IPS-18c (cell line): ENCODE results near the gene SRF.
A peak's percentile ranks its signal among the peaks of the same experiment; 100 is the strongest.

Experiments
- H3K4me3 ChIP-seq: 2 replicates; pipeline ENCODE4 v1.7.0; 2013; ENCODE audit warnings: low read depth, mild to moderate bottlenecking, low read length, moderate library complexity; ENCODE audit not compliant: insufficient read depth
- H3K9me3 ChIP-seq: one replicate; pipeline ENCODE4 v1.6.1; 2013; ENCODE audit warnings: mild to moderate bottlenecking, low read length, moderate library complexity; ENCODE audit not compliant: control insufficient read depth, insufficient read depth

Gene SRF

DNA sequence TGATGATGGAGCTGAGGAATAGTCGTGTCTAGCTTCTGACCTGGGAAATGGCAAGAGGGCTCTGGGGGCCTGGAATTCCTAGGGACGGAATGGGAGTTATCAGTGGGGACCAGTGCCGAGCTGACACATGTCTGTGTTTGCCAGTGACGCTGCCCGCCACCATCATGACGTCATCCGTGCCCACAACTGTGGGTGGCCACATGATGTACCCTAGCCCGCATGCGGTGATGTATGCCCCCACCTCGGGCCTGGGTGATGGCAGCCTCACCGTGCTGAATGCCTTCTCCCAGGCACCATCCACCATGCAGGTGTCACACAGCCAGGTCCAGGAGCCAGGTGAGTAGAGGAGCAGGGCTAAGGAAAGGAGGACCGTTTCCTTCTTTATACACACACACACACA lies 7.1 kb downstream of the SRF start:
- Histone ChIP-seq H3K4me3 (no peak overlapping the region), H3K9me3 (no peaks in the 10 kb centered on the region)

DNA sequence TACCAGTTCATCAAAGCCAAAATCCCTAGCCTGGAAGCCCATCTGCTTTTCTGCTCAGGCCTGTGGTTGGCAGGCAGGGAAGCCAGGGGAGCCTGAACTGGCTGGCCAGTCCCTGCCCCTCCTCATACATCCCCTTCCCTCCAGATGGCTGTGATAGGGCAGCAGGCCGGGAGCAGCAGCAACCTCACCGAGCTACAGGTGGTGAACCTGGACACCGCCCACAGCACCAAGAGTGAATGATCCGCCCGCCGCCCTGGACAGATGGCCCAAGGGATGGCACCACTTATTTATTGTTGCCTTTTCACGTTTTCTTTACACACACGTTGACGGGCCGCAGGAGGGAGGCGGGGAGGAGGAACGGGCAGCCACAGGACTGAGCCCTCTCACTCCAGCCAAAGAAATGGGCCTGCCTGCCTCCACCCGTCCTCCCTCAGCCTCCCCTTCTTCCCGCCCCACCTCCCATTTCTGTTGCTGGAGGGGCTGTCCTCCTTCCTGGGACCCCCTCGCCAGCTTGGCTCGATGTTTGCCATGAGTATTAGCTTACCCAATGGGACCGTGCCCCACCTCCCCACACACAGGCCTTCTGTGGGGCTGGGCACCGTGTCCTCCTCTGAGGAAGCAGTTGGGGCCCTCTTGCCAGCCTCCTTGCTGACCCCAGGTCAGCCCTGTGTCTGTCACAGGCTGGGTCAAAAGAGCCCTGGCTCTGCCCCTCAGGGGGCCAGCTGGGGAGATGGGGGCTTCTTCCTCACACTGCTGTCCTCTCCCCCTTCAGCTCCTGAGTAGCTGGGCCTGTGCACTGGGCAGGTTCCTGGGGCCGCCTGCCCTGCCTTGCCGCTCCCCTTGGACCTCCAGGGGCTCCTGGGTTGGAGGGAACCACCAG lies 8.1 kb downstream of the SRF start:
- Histone ChIP-seq H3K9me3 (no peaks in the 10 kb centered on the region), H3K4me3 (no peak overlapping the region)

DNA sequence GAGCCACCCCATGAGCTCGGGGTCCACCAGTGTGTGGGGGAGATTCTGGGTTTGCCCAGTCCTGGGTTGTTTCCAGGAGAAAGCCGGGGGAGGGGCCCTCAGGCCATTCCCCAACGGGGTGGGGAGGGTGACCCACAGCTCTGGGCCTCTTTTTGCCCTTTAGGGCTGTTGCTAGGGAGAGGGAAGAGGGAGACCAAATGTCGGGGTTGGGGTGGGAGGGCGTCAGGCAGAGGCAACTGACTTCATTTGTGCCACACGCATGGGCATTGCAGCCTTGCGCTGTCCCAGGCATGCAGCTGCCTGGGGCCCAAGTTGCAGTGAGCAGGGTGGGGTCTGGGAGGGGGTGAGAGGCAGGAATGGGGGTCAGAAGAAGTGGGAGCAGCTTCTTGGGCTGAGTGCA lies 9.0 kb downstream of the SRF start:
- H3K4me3 ChIP-seq: no peak overlapping the region
- H3K9me3 ChIP-seq: no peaks in the 10 kb centered on the region

DNA sequence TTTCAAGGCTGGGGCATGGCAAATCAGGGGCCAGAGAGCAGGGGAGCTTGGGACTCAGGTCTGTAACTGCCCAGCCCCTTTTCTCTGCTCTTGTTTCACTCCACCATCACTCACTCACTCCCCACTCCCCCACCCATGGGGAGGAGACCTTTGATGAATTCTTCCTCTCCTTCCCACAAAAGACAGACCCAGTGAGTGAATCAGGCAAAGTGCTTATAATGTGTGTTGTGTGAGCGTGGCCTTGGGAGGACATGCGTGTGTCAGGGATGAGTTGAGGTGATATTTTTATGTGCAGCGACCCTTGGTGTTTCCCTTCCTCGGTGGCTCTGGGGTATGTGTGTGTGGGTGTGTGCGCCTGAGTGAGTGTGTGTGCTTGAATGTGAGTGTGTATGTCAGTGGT lies 9.9 kb downstream of the SRF start:
- H3K4me3 ChIP-seq: no peak overlapping the region
- no peaks in the 10 kb centered on the region for H3K9me3 ChIP-seq

DNA sequence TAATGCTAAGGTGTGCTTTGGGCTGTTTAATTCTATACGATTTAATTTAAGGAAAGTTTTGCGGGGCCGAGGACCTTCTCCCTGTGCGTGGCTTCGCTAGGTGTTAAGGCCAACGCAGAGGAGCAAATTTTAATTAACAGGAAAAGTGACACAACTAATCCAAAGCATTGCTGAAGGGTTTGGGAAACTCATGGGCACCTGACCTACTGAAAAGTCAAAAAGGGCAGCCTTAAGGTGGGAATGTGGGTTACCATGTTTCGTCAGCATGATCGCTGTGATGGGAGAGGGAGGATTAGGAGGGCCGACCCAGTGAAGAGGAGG lies 10.5 kb downstream of the SRF start:
- Histone ChIP-seq H3K9me3 (no peaks in the 10 kb centered on the region), H3K4me3 (peak overlapping the region; percentile 73)

DNA sequence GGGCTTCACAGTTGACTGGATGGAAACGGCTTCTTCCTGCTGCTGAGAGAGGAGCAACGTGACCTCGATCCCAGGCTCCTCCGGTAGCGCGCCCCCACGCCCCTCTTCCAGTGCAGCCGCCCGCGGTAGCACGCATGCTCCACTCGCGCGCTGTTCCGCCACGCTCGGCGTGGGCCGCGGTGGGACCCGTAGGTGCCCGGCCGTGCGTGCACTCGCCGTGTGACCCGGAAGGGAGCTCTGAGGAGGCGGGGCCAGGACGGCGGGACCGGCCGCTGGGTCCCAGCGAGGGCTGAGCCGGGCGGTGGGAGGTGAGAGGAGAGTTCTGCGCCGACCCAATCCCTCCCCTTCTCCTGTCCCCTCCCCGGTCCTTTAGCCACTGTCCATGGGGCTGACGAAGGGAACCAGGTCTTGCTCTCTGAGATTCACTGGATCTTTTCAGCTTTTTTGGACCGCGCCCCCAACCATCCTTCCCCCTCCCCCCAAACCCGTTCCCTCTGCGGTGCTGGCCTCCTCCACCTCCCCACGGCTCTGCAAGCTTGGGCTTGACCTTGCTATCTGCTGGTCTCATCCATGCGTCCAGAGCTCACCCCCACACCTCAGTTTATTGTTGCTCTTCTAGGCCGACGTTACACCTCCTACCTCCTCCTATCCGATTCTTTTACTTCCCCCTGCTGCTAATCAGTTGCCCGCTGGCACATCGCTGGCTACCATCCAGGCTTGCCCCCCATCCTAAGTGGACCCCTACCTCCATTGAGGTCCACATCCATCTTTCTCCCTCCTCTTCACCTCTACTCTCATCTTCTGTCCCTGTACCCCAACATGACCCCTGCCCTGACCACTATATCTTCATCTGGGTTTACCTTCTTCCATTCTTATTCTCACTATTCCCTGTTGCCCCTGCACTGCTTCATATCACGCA lies 11.1 kb downstream of the SRF start, which contains the start of gene CUL9:
CUL9 (plus strand) TSS at position 255 of the 919 bp plus-strand sequence. CDS start 2,115 bp downstream, outside the sequence.
- peak within 1 kb of the TSS; percentile 73 for H3K4me3 ChIP-seq
- no peaks in the 10 kb centered on the region for H3K9me3 ChIP-seq

DNA sequence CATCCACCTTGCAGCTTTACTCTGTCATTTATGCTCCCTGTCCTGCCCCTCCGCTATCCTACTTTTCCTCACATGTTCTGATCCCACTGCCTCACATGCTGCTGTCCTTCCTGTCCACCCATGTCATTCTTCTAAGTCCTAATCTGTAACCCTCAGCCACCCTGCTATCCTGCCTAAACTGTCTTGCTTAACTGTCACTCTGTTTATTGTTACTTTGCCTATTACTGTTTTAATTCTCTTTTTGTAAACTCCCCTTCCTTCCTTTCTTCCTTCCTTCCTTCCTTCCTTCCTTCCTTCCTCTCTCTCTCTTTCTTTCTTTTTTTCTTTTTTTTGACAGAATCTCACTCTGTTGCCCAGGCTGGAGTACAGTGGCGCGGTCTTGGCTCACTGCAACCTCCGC lies 12.4 kb downstream of the SRF start:
- no peak overlapping the region for H3K4me3 ChIP-seq

DNA sequence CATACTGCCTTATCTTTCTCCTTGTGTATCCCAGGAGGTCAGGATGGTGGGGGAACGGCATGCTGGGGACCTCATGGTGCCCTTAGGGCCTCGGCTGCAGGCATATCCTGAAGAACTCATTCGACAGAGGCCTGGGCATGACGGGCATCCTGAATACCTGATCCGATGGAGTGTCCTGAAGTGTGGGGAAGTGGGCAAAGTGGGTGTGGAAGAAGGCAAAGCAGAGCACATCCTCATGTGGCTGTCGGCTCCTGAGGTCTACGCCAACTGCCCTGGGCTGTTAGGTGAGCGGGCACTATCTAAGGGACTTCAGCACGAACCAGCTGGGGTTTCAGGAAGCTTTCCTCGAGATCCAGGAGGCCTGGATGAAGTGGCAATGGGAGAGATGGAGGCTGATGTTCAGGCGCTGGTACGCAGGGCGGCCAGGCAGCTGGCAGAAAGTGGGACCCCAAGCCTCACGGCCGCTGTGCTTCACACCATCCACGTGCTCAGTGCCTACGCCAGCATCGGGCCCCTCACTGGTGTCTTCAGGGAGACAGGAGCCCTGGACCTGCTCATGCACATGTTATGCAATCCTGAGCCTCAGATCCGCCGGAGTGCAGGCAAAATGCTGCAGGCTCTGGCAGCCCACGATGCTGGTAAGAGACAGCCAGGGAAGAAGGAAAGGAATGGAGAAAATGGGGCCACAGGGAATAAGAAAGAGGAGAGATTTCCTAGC lies 13.4 kb downstream of the SRF start:
- no peak overlapping the region for H3K4me3 ChIP-seq
- no peaks in the 10 kb centered on the region for H3K9me3 ChIP-seq

More for the DNA sequence above, 12.4 kb downstream of the SRF start:
- no peaks in the 10 kb centered on the region for H3K9me3 ChIP-seq

DNA sequence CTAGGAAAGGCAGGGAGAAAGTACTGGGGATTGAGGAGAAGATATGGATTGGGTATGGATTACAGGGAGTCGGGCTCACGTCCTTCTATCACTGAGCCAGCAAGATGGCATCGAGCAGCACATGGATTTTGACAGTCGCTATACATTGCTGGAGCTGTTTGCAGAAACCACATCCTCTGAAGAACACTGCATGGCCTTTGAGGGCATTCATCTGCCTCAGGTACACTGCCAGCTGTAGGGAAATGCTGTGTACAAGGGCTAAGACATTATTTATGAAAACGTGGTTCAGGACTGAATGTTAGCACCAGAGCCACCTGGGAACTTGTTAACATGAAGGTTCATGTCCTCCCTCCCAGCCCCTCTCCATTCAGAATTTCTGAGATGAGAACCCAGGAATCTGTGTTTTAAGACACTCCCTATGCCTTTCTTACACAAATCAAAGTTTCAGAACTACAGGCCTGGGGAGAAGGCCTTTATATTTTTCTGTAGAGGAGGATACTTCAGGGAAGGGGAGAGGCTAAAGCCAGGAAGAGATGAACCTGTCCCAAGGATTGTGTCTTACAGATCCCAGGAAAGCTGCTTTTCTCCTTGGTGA lies 14.4 kb downstream of the SRF start:
- Histone ChIP-seq H3K4me3 (no peak overlapping the region), H3K9me3 (no peaks in the 10 kb centered on the region)

DNA sequence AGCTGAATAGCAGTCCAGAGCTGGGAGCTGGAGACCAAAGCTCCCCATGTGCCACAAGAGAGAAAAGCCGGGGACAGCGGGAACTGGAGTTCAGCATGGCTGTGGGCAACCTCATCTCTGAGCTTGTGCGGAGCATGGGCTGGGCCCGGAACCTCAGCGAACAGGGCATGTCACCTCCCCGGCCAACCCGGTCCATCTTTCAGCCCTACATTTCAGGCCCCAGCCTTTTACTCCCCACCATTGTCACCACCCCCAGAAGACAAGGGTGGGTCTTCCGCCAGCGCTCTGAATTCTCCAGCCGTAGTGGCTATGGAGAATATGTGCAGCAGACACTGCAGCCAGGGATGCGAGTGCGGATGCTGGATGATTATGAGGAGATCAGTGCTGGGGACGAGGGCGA lies 14.9 kb downstream of the SRF start:
- Histone ChIP-seq H3K9me3 (no peaks in the 10 kb centered on the region), H3K4me3 (no peak overlapping the region)

DNA sequence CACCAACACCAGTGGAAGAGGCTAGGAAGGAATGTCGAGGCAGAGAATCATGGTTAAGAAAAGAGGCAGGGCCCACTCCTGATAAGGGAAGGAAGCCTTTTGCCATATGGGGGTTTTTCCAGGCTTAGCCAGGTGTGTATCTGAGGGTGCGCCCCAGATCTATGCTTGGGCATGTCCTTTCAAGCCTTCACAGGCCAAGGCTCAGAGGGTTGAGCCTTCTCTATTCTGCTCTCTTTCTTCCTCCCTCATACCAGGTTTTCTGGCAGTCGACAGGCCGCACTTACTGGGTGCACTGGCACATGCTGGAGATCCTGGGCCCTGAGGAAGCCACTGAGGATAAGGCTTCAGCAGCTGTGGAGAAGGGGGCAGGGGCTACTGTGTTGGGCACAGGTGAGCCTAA lies 15.6 kb downstream of the SRF start:
- Histone ChIP-seq H3K4me3 (no peak overlapping the region), H3K9me3 (no peaks in the 10 kb centered on the region)

DNA sequence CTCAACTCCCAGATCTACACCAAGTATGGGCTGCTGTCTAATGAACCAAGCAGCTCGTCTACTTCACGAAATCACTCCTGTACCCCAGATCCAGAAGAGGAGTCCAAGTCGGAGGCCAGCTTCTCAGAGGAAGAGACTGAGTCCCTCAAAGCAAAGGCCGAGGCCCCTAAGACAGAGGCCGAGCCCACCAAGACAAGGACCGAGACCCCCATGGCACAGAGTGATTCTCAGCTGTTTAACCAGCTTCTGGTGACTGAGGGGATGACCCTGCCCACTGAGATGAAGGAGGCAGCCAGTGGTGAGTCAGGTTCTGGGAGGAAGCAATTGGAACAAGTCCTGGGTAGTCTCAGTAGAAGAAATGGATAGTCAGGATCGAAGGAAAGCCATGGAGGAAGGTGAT lies 16.8 kb downstream of the SRF start:
- Histone ChIP-seq H3K4me3 (no peak overlapping the region), H3K9me3 (no peaks in the 10 kb centered on the region)

DNA sequence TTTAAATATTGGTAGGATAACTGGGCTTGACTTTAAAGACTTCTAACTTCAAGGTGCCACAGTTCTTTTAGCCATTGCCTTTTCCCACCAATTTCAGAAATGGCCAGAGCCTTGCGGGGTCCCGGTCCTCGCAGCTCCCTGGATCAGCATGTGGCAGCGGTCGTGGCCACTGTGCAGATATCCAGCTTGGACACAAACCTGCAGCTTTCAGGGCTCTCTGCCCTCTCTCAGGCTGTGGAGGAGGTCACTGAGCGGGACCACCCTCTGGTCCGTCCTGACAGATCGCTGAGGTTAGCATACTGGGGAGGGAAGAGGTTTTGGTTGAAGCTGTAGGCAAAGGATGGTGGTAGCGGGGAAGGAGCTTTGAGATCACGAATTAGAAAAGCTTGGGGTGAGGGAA lies 17.4 kb downstream of the SRF start:
- no peaks in the 10 kb centered on the region for H3K9me3 ChIP-seq
- no peak overlapping the region for H3K4me3 ChIP-seq

DNA sequence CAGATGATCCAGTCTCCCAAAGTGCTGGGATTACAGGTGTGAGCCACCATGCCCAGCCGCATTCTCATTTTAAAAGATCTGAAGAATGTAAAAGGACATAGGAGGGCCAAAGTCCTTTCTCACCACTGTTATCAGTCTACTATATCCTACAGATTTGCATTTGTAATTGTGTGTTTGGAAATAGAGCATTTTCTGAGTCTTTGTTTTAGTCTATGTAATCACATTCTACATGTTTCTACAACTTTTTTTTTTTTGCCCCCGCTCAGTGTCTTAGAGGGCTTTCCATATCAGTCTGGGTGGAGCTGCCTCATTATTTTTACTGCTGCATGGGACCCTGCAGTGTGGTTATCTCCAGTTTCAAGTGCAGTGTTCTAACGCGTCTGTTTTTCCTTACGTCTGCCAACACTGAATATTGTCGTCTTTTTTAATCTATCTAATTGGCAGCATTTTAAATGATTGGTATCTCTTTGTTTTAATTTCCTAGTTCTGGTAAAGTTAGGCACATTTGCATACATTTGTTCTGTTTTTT lies 18.8 kb downstream of the SRF start:
- Histone ChIP-seq H3K9me3 (no peaks in the 10 kb centered on the region), H3K4me3 (no peak overlapping the region)

DNA sequence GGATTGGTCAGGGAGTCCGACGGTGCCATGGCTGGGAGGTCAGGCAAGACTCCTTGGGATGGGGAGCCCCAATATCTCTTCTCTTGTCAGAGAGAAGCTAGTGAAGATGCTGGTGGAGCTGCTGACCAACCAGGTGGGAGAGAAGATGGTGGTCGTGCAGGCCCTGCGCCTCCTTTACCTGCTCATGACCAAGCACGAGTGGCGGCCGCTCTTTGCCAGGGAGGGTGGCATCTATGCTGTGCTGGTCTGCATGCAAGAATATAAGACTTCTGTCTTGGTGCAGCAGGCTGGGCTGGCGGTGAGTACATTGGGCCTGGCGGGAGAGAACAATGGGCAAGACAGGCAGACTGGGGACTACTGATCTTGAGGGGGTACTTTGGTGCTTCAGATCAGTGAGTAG lies 21.8 kb downstream of the SRF start:
- no peaks in the 10 kb centered on the region for H3K9me3 ChIP-seq

DNA sequence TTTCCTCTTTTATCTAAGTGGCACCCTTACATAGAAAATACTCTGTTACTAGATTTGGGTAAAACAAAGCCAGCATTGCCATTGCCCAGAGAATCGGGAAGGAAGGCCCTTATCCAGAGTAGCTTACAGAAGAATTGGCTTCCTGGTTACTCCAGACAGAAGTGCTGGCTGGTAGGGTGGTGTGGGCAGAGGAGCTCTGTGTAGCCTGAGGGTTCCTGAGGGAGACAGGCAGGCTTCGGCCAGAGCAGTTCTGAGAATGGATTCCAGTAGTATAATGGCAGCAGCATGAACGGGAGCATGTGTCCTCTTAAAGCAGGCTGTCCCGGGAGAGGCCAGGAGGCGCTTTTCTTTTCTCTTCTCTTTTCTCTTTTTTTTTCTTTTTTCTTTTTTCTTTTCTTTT lies 22.9 kb downstream of the SRF start:
- H3K9me3 ChIP-seq: no peaks in the 10 kb centered on the region
- no peak overlapping the region for H3K4me3 ChIP-seq

More for the DNA sequence above, 21.8 kb downstream of the SRF start:
- no peak overlapping the region for H3K4me3 ChIP-seq

DNA sequence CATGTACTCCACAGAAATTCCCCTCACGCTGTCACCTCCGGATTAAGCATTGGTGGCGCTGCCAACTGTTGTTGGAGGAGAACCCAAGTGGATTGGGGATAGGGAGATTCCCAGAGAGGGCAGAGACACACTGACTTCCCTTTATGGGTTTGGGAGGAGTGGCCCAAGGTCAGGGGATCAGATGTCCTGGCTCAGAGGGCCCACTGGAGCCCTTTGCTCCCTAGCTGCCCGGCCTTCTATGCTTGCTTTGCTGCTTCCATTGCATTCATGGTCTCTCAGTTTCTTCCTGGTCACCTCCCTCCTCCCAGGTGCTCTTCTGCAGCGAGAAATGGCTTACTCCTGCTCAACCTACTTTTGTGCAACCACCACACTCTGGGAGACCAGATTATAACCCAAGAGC lies 25.3 kb downstream of the SRF start:
- Histone ChIP-seq H3K9me3 (no peaks in the 10 kb centered on the region), H3K4me3 (no peak overlapping the region)
